ENCODE measurements around the gene IL10RA. TPM values are rescaled to one million over a fixed set of nuclear protein-coding genes. Genes with fewer than 3 reads are reported as not detected.
"Not testable (repeated sequence)": the region's sequence is repeated elsewhere in the genome, so short reads cannot be mapped to it uniquely, and the experiment has no call there.

Gene IL10RA
- total RNA-seq, 4 donors from 2014 or later: 0.73 to 5.5 (median 2.2) TPM

DNA sequence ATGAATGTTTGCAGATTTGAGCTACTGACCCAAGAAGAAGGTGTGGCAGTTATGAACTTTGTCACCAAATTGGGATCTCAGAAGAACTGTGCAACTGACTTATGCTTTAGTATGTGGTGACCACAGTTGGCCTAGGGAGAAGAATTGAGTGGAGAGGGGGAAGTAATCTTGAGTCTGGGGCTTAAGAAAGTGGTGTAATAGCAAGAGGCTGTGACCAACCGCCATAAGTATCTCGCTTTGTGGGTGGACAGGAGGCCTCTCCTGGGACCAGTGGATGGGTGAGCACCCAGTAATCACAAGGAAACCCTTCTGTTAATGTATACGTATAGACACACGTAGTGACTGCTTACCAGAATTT is 12.7 kb upstream of the IL10RA start:
- in situ Hi-C loops (cut with MboI; ENCODE audit: low sequenced_read_pairs in 4 of 4) (no loop called here), intact Hi-C loops (cut with DNase I; ENCODE audit: low total_unique reads) (no loop called here)
- ATAC-seq: no peak
- Histone ChIP-seq H3K27ac (no peak overlapping the region), H3K4me3 (no peak overlapping the region), H3K27me3 (peaks cover 0 to 2% (median 0%) of the 10 kb centered on the region in 3 donors), H3K36me3 (no peaks in the 10 kb centered on the region), H3K4me1 (no peaks in the 10 kb centered on the region), H3K9me3 (no peaks in the 10 kb centered on the region)
- no peak for TF ChIP-seq POLR2A (IDR thresholded peaks at IDR 0.05)
- DNase-seq: no peak

DNA sequence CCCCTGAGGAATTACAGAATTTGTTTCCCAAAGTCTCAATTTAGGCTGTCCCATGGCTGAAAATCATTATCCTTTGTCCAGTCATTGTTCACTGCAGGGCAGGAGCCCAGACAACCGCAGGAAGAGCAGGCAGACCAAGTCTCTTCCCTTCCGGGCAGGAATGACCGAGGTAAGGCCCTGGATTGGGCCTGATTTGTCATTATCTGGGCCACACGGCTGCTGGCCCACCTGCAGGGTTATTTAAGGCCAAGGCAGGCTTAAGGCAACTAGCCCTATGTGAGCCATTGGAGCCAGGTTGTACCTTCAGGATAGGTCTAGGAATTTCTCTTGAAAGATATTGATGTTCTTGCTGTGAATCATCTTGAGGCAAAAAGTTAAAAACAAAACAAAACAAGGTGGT is 9.7 kb upstream of the IL10RA start:
- Histone ChIP-seq H3K27ac (no peak overlapping the region), H3K27me3 (peaks cover 0 to 5% (median 3%) of the 10 kb centered on the region in 3 donors), H3K9me3 (no peaks in the 10 kb centered on the region), H3K4me3 (no peak overlapping the region), H3K4me1 (no peaks in the 10 kb centered on the region), H3K36me3 (no peaks in the 10 kb centered on the region)
- TF ChIP-seq POLR2A (IDR thresholded peaks at IDR 0.05): no peak
- TF ChIP-seq, protein P1, sequence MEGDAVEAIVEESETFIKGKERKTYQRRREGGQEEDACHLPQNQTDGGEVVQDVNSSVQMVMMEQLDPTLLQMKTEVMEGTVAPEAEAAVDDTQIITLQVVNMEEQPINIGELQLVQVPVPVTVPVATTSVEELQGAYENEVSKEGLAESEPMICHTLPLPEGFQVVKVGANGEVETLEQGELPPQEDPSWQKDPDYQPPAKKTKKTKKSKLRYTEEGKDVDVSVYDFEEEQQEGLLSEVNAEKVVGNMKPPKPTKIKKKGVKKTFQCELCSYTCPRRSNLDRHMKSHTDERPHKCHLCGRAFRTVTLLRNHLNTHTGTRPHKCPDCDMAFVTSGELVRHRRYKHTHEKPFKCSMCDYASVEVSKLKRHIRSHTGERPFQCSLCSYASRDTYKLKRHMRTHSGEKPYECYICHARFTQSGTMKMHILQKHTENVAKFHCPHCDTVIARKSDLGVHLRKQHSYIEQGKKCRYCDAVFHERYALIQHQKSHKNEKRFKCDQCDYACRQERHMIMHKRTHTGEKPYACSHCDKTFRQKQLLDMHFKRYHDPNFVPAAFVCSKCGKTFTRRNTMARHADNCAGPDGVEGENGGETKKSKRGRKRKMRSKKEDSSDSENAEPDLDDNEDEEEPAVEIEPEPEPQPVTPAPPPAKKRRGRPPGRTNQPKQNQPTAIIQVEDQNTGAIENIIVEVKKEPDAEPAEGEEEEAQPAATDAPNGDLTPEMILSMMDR (IDR thresholded peaks at IDR 0.05 in 4 of 5, conservative IDR thresholded peaks at IDR 0.05 in 1 of 5): no peak
- DNase-seq (no peak), ATAC-seq (no peak)
- intact Hi-C loops (cut with DNase I; ENCODE audit: low total_unique reads): no loop called here
- in situ Hi-C loops (cut with MboI; ENCODE audit: low sequenced_read_pairs in 4 of 4): no loop called here

DNA sequence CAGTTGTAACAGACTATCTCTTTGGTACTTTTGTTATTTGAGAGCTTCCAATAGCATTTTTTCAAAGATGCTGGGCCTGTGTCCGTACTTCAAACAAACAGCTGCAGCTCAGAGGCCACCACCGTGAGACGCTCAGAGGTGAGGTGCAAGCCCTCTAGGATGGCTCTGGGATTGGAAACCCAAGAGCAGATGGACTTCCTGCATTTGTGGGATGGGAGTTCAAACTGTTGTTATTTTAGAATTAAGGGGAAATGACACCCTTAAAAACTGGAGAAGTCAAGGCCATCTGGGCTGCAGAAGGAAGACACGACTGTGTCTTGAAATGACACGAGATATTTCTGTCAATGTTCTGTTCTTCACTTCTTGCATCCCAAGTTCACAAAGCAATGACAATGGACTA is 9.2 kb upstream of the IL10RA start:
- no peaks in the 10 kb centered on the region for H3K36me3 ChIP-seq
- peaks cover 0 to 5% (median 3%) of the 10 kb centered on the region in 3 donors for H3K27me3 ChIP-seq
- no peak overlapping the region for H3K27ac ChIP-seq
- intact Hi-C loops (cut with DNase I; ENCODE audit: low total_unique reads) (no loop called here), in situ Hi-C loops (cut with MboI; ENCODE audit: low sequenced_read_pairs in 4 of 4) (no loop called here)
- TF ChIP-seq, protein P1 (IDR thresholded peaks at IDR 0.05 in 4 of 5, conservative IDR thresholded peaks at IDR 0.05 in 1 of 5): no peak
- TF ChIP-seq POLR2A (IDR thresholded peaks at IDR 0.05): no peak
- no peaks in the 10 kb centered on the region for H3K9me3 ChIP-seq
- H3K4me3 ChIP-seq: no peak overlapping the region
- no peaks in the 10 kb centered on the region for H3K4me1 ChIP-seq
- ATAC-seq (no peak), DNase-seq (no peak)

DNA sequence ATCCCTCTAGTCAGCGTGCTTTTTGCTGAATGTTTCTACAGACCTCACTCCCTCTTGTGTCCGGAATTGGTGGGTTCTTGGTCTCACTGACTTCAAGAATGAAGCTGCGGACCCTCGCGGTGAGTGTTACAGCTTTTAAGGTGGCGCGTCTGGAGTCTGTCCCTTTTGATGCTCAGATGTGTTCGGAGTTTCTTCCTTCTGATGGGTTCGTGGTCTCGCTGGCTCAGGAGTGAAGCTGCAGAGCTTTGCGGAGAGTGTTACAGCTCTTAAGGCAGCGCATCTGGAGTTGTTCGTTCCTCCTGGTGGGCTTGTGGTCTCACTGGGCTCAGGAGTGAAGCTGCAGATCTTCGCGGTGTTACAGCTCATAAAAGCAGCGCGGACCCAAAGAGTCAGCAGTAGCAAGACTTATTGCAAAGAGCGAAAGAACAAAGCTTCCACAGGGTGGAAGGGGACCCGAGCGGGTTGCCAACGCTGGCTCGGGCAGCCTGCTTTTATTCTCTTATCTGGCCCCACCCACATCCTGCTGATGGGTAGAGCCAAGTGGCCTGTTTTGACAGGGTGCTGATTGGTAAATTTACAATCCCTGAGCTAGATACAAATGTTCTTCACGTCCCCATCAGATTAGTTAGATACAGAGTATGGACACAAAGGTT is 8.5 kb upstream of the IL10RA start:
- DNase-seq; in situ Hi-C loops (cut with MboI; ENCODE audit: low sequenced_read_pairs in 4 of 4); H3K4me1 ChIP-seq; H3K27me3 ChIP-seq; H3K9me3 ChIP-seq; ATAC-seq; H3K4me3 ChIP-seq; H3K36me3 ChIP-seq; H3K27ac ChIP-seq; intact Hi-C loops (cut with DNase I; ENCODE audit: low total_unique reads): not testable (repeated sequence)

DNA sequence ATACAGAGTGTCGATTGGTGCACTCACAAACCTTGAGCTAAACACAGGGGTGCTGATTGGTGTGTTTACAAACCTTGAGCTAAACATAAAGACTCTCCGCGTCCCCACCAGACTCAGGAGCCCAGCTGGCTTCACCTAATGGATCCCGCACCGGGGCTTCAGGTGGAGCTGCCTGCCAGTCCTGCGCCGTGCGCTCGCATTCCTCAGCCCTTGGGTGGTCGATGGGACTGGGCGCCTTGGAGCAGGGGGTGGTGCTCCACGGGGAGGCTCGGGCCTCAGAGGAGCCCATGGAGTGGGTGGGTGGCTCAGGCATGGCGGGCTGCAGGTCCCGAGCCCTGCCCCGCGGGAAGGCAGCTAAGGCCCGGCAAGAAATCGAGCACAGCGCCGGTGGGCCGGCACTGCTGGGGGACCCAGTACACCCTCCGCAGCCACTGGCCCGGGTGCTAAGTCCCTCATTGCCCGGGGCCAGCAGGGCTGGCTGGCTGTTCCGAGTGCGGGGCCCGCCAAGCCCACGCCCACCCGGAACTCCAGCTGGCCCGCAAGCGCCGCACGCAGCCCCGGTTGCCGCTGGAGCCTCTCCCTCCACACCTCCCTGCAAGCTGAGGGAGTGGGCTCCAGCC is 7.8 kb upstream of the IL10RA start:
- H3K27ac ChIP-seq; in situ Hi-C loops (cut with MboI; ENCODE audit: low sequenced_read_pairs in 4 of 4); H3K4me3 ChIP-seq; H3K4me1 ChIP-seq; ATAC-seq; H3K9me3 ChIP-seq; DNase-seq; H3K27me3 ChIP-seq; intact Hi-C loops (cut with DNase I; ENCODE audit: low total_unique reads); H3K36me3 ChIP-seq: not testable (repeated sequence)

DNA sequence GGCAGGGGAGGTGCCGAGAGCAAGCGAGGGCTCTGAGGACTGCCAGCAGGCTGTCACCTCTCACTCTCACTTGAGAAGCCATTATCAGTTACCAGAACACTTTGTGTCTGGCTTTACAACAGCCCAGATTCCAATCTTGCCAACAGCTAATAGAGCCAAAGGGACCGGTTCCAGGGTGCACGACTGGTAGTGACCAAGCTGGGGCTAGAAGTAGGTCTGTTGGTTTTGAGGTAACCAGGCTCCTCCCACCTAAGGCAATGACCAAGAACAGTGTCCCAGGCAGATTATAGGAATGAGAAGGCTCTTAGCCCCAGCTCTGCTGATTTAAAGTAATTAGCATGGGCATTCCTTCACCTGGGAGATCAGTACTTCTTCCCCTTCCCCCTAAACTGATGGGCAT is 7.2 kb upstream of the IL10RA start:
- peaks cover 0 to 5% (median 3%) of the 10 kb centered on the region in 3 donors for H3K27me3 ChIP-seq
- in situ Hi-C loops (cut with MboI; ENCODE audit: low sequenced_read_pairs in 4 of 4) (no loop called here), intact Hi-C loops (cut with DNase I; ENCODE audit: low total_unique reads) (no loop called here)
- DNase-seq (no peak), ATAC-seq (no peak)
- no peaks in the 10 kb centered on the region for H3K9me3 ChIP-seq
- TF ChIP-seq POLR2A (IDR thresholded peaks at IDR 0.05): no peak
- TF ChIP-seq, protein P1 (IDR thresholded peaks at IDR 0.05 in 4 of 5, conservative IDR thresholded peaks at IDR 0.05 in 1 of 5): no peak
- no peaks in the 10 kb centered on the region for H3K4me1 ChIP-seq
- no peak overlapping the region for H3K4me3 ChIP-seq
- no peaks in the 10 kb centered on the region for H3K36me3 ChIP-seq
- no peak overlapping the region for H3K27ac ChIP-seq

Measured in gastrocnemius medialis (tissue), 4 donors.